SK-N-SH treated with all-trans-retinoic acid at 6 μM for 48 hours (cell line): Measurements from ENCODE around the gene XRCC3.

ENCODE experiments used
- PPARA ChIP-seq: fragments of 250-450 bp; sonication (Bioruptor Pico); IDR thresholded peaks from 2 replicates; pipeline ENCODE4 v1.5.0; 2020; ENCODE audit warnings: mild to moderate bottlenecking, borderline replicate concordance
- RARB ChIP-seq: fragments of 250-450 bp; sonication (Bioruptor Pico); IDR thresholded peaks from 2 replicates; pipeline ENCODE4 v1.8.0; 2021; ENCODE audit warnings: mild to moderate bottlenecking, moderate library complexity
- TF ChIP-seq, protein P1 (sequence below): fragments of 250-450 bp; sonication (Bioruptor Pico); IDR thresholded peaks from 2 replicates; pipeline ENCODE4 v1.5.1; 2020; ENCODE audit warnings: low read depth, mild to moderate bottlenecking, moderate library complexity
- TF ChIP-seq, protein P2 (sequence below): fragments of 250-450 bp; sonication (Bioruptor Pico); IDR thresholded peaks from 2 replicates; pipeline ENCODE4 v1.8.0; 2020; ENCODE audit warnings: mild to moderate bottlenecking, moderate library complexity, borderline replicate concordance

DNA sequence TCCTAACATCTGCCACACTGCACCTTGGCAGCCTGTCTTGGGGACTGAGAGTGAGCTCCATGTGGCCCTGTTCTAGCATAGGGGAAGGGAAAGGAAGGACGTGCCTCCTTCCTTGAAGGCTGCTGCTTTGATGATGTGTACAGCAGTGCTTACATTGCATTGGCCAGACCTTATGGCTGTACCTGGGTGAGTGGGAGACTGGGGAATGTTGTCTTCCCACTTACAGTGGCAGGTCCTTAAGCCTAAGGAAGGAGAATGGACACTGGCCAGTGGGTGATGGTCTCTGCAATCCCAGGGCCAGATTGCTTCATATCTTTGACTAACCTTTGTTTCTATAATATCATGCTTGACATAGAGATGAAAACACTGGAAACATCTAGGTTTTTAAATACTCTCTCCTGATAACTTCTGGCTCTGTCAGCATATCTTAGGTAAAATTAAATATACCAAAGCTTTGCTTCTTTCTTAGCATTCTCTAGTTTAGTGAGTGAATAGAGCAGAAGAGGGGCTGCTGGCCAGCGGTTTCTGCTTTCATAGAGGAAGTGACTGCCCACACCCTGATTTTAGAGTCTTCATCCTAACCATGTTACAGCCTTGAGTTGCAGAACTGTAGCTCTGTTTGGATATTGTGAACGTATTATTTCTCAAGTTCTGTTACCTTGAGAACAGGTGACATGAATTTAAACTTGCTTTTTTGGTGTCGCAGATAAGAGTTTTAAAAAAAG, 59.1 kb downstream of the XRCC3 start:
- TF ChIP-seq, protein P1, sequence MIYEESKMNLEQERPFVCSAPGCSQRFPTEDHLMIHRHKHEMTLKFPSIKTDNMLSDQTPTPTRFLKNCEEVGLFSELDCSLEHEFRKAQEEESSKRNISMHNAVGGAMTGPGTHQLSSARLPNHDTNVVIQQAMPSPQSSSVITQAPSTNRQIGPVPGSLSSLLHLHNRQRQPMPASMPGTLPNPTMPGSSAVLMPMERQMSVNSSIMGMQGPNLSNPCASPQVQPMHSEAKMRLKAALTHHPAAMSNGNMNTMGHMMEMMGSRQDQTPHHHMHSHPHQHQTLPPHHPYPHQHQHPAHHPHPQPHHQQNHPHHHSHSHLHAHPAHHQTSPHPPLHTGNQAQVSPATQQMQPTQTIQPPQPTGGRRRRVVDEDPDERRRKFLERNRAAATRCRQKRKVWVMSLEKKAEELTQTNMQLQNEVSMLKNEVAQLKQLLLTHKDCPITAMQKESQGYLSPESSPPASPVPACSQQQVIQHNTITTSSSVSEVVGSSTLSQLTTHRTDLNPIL, result no peak
- no peak for TF ChIP-seq PPARA
- TF ChIP-seq, protein P2, sequence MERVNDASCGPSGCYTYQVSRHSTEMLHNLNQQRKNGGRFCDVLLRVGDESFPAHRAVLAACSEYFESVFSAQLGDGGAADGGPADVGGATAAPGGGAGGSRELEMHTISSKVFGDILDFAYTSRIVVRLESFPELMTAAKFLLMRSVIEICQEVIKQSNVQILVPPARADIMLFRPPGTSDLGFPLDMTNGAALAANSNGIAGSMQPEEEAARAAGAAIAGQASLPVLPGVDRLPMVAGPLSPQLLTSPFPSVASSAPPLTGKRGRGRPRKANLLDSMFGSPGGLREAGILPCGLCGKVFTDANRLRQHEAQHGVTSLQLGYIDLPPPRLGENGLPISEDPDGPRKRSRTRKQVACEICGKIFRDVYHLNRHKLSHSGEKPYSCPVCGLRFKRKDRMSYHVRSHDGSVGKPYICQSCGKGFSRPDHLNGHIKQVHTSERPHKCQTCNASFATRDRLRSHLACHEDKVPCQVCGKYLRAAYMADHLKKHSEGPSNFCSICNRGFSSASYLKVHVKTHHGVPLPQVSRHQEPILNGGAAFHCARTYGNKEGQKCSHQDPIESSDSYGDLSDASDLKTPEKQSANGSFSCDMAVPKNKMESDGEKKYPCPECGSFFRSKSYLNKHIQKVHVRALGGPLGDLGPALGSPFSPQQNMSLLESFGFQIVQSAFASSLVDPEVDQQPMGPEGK (CRISPR knock-in tag), result no peak
- no peak for TF ChIP-seq RARB
